Endothelial cell of umbilical vein (primary cell): ENCODE measurements around the gene PLRG1.
"Not testable (repeated sequence)": the region's sequence is repeated elsewhere in the genome, so short reads cannot be mapped to it uniquely, and the experiment has no call there.

Experiments
- EZH2 ChIP-seq: IDR thresholded peaks from 2 replicates; pipeline ENCODE4 v1.6.1; 2012; ENCODE audit warnings: borderline replicate concordance, low read depth, mild to moderate bottlenecking, moderate library complexity, low read length, inconsistent platforms; ENCODE audit not compliant: severe bottlenecking
- JUN ChIP-seq: IDR thresholded peaks from 2 replicates; pipeline ENCODE4 v1.6.1; 2011; ENCODE audit warnings: borderline replicate concordance, low read depth; ENCODE audit not compliant: insufficient read length, insufficient read depth
- POLR2A ChIP-seq: IDR thresholded peaks from 2 replicates; pipeline ENCODE4 v1.6.1; 2012; ENCODE audit warnings: low read depth, mild to moderate bottlenecking, control low read depth, low read length
- POLR2AphosphoS5 ChIP-seq: IDR thresholded peaks from 2 replicates; pipeline ENCODE4 v1.6.1; 2012; ENCODE audit warnings: low read depth, mild to moderate bottlenecking, control low read depth, low read length, moderate library complexity; ENCODE audit not compliant: insufficient read depth
- TF ChIP-seq, protein P1 (sequence below), 2 donors: IDR thresholded peaks; 1 replicate in 1 of 2; 2 replicates in 1 of 2; pipeline ENCODE4 v1.5.1; 2011; ENCODE audit warnings: low read length in 2 of 2, mild to moderate bottlenecking in 2 of 2, moderate library complexity in 2 of 2, control low read depth in 1 of 2, inconsistent platforms in 1 of 2, low read depth in 1 of 2; ENCODE audit not compliant: insufficient read depth in 1 of 2; ENCODE audit errors: extremely low read depth in 1 of 2
- TF ChIP-seq, protein P2 (sequence below): IDR thresholded peaks from 2 replicates; pipeline ENCODE4 v1.6.1; 2011; ENCODE audit not compliant: insufficient read depth, insufficient read length

DNA sequence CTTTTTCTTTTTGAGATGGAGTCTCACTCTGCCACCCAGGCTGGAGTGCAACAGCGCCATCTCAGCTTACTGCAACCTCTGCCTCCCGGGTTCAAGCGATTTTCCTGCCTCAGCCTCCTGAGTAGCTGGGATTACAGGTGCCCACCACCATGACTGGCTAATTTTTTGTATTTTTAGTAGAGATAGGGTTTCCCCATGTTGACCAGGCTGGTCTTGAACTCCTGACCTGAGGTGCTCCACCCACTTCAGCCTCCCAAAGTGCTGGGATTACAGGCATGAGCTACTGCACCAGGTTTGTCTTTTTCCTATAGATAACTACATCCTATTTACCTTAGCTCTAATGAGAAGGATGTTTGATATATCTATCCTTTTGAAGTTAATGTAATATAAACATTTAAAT is 44.1 kb upstream of the PLRG1 start:
- TF ChIP-seq, protein P1, sequence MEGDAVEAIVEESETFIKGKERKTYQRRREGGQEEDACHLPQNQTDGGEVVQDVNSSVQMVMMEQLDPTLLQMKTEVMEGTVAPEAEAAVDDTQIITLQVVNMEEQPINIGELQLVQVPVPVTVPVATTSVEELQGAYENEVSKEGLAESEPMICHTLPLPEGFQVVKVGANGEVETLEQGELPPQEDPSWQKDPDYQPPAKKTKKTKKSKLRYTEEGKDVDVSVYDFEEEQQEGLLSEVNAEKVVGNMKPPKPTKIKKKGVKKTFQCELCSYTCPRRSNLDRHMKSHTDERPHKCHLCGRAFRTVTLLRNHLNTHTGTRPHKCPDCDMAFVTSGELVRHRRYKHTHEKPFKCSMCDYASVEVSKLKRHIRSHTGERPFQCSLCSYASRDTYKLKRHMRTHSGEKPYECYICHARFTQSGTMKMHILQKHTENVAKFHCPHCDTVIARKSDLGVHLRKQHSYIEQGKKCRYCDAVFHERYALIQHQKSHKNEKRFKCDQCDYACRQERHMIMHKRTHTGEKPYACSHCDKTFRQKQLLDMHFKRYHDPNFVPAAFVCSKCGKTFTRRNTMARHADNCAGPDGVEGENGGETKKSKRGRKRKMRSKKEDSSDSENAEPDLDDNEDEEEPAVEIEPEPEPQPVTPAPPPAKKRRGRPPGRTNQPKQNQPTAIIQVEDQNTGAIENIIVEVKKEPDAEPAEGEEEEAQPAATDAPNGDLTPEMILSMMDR (IDR thresholded peaks at IDR 0.05; ENCODE audit: extremely low read depth in 1 of 2, insufficient read depth in 1 of 2, low read depth in 1 of 2, low read length in 2 of 2), result not testable (repeated sequence)
- TF ChIP-seq POLR2A, POLR2AphosphoS5, EZH2, JUN: not testable (repeated sequence)
- TF ChIP-seq, protein P2, sequence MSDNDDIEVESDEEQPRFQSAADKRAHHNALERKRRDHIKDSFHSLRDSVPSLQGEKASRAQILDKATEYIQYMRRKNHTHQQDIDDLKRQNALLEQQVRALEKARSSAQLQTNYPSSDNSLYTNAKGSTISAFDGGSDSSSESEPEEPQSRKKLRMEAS, result not testable (repeated sequence)
